Mesenchymal stem cell (in vitro differentiated cells and primary cell): ENCODE results near the gene LMF1.

Source experiments
- DNase-seq: peaks from one replicate; pipeline ENCODE4 v3.0.0-alpha.2; 2013
- H2AFZ ChIP-seq: one replicate; pipeline ENCODE4 v1.6.1; 2013; ENCODE audit warnings: low read depth, mild to moderate bottlenecking, control low read depth, inconsistent platforms, low read length, moderate library complexity
- H2AK5ac ChIP-seq: 2 replicates; pipeline ENCODE4 v1.6.1; 2013; ENCODE audit warnings: low read length, moderate library complexity, mild to moderate bottlenecking, inconsistent platforms; ENCODE audit not compliant: severe bottlenecking
- H2BK120ac ChIP-seq: one replicate; pipeline ENCODE4 v1.6.1; 2013; ENCODE audit warnings: low read depth, mild to moderate bottlenecking, inconsistent platforms, low read length, moderate library complexity
- H2BK12ac ChIP-seq, 2 experiments: one replicate each; pipeline ENCODE4 v1.6.1; 2013; ENCODE audit warnings: inconsistent platforms in 2 of 2, low read length in 2 of 2, mild to moderate bottlenecking in 2 of 2, moderate library complexity in 2 of 2, control low read depth in 1 of 2
- H2BK15ac ChIP-seq: one replicate; pipeline ENCODE4 v1.6.1; 2013; ENCODE audit warnings: mild to moderate bottlenecking, low read depth, inconsistent platforms; ENCODE audit not compliant: poor library complexity, severe bottlenecking
- H2BK5ac ChIP-seq: 2 replicates; pipeline ENCODE4 v1.6.1; 2013; ENCODE audit warnings: low read depth, mild to moderate bottlenecking, low read length, control low read depth, inconsistent platforms; ENCODE audit not compliant: poor library complexity, severe bottlenecking
- H3K14ac ChIP-seq, 2 experiments: one replicate each; pipeline ENCODE4 v1.6.1; 2013; ENCODE audit warnings: inconsistent platforms in 2 of 2, low read length in 2 of 2, control low read depth in 1 of 2, mild to moderate bottlenecking in 1 of 2, moderate library complexity in 1 of 2
- H3K18ac ChIP-seq, 2 experiments: one replicate each; pipeline ENCODE4 v1.6.1; 2013; ENCODE audit warnings: inconsistent platforms in 2 of 2, low read length in 2 of 2, control low read depth in 1 of 2, low read depth in 1 of 2, mild to moderate bottlenecking in 1 of 2
- H3K23ac ChIP-seq, 2 experiments: one replicate each; pipeline ENCODE4 v1.6.1; 2013; ENCODE audit warnings: inconsistent platforms in 2 of 2, low read length in 2 of 2, mild to moderate bottlenecking in 2 of 2, moderate library complexity in 2 of 2, control low read depth in 1 of 2
- H3K27ac ChIP-seq: 2 replicates; pipeline ENCODE4 v1.5.1; 2013; ENCODE audit warnings: mild to moderate bottlenecking, moderate library complexity, low read length, control low read depth, inconsistent platforms; ENCODE audit not compliant: poor library complexity, severe bottlenecking
- H3K27me3 ChIP-seq, 2 experiments: 2 replicates each; pipeline versions ENCODE4 v1.6.1 to v1.7.0; 2013; ENCODE audit warnings: low read length in 2 of 2, mild to moderate bottlenecking in 2 of 2, moderate library complexity in 2 of 2, control low read depth in 1 of 2, inconsistent platforms in 1 of 2; ENCODE audit not compliant: control insufficient read depth in 1 of 2, insufficient read depth in 1 of 2
- H3K36me3 ChIP-seq, 2 experiments: 2 replicates each; pipeline versions ENCODE4 v1.6.1 to v1.7.0; 2013; ENCODE audit warnings: low read length in 2 of 2, control low read depth in 1 of 2, inconsistent platforms in 1 of 2, low read depth in 1 of 2, mild to moderate bottlenecking in 1 of 2; ENCODE audit not compliant: insufficient read depth in 2 of 2, control insufficient read depth in 1 of 2
- H3K4ac ChIP-seq, 2 experiments: one replicate each; pipeline ENCODE4 v1.6.1; 2013; ENCODE audit warnings: inconsistent platforms in 2 of 2, low read length in 2 of 2, mild to moderate bottlenecking in 2 of 2, moderate library complexity in 2 of 2, control low read depth in 1 of 2, low read depth in 1 of 2
- H3K4me1 ChIP-seq: 2 replicates; pipeline ENCODE4 v1.6.1; 2013; ENCODE audit warnings: low read depth, low read length, control low read depth; ENCODE audit not compliant: control insufficient read depth, insufficient read depth
- H3K4me2 ChIP-seq: 2 replicates; pipeline ENCODE4 v1.6.1; 2013; ENCODE audit warnings: low read length, mild to moderate bottlenecking, inconsistent platforms; ENCODE audit not compliant: poor library complexity, severe bottlenecking
- H3K4me3 ChIP-seq, 2 experiments: 2 replicates each; pipeline versions ENCODE4 v1.5.1 to v1.7.0; 2013; ENCODE audit warnings: low read length in 2 of 2, mild to moderate bottlenecking in 2 of 2, control low read depth in 1 of 2, low read depth in 1 of 2; ENCODE audit not compliant: insufficient read depth in 1 of 2
- H3K79me1 ChIP-seq: replicated peaks from 2 replicates; pipeline ENCODE4 v1.6.1; 2013; ENCODE audit warnings: mild to moderate bottlenecking, control low read depth, low read length, inconsistent platforms; ENCODE audit not compliant: poor library complexity, severe bottlenecking
- H3K9ac ChIP-seq: 2 replicates; pipeline ENCODE4 v1.7.0; 2013; ENCODE audit warnings: mild to moderate bottlenecking, low read length, moderate library complexity
- H3K9me3 ChIP-seq: 2 replicates; pipeline ENCODE4 v1.7.0; 2013; ENCODE audit warnings: mild to moderate bottlenecking, low read length; ENCODE audit not compliant: control insufficient read depth
- H4K8ac ChIP-seq: one replicate; pipeline ENCODE4 v1.6.1; 2013; ENCODE audit warnings: inconsistent platforms, mild to moderate bottlenecking, low read length, moderate library complexity
- H4K91ac ChIP-seq: one replicate; pipeline ENCODE4 v1.6.1; 2013; ENCODE audit warnings: mild to moderate bottlenecking, low read length, inconsistent platforms
- WGBS: methylation state at CpG from one replicate; pipeline ENCODE4 v1.1.7; 2013; ENCODE audit warnings: mixed read lengths; 5-methylcytosine and 5-hydroxymethylcytosine counted together

The LMF1 gene

DNA sequence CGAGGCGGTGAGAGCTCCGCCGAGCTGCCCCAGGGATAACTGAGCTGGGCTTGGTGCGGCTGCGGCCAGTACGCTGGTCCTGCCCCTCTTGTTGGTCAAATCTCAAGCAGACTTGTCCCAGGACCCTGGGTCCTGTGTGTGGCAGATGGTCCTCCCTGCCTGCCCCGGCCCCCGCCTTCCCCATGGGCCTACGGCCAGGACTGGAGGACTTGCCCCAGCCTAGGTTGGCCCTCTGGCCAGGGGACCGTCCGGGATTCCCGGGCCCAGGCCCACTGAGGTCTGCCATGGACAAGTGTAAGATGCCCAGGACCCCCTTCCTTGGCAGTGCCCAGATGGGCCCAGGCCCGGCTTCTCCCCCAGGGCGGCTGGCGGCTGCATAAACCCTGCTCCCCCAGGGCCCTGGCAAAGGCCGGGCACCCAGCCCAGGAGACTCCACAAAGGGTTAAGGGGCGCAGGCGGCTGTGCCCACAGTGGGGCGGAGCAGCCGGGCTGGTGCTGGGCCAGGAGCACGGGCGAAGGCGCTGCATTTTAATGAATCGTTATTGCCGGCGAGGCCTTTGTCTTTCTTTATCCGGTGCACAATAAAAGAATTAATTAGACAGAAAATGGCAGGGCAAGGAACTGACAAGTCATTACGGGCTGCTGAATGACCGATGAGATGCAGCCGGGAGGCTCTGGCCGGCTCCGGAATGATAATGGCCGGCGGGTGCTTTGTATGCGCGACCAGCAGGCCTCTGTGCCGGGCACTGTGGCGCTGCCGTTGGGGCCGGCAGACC, 19.9 kb upstream of the LMF1 start:
- no peak overlapping the region for H3K18ac ChIP-seq
- H3K4me3 ChIP-seq = no peak overlapping the region
- no peak overlapping the region for H2AFZ ChIP-seq
- peaks cover 17% of the 10 kb centered on the region for H3K9me3 ChIP-seq
- H2AK5ac ChIP-seq = no peak overlapping the region
- H4K91ac ChIP-seq = no peak overlapping the region
- no peak for DNase-seq
- no peak overlapping the region for H3K9ac ChIP-seq
- H2BK5ac ChIP-seq = no peak overlapping the region
- no peak overlapping the region for H3K27ac ChIP-seq
- H3K4me1 ChIP-seq = no peaks in the 10 kb centered on the region
- 90% methylated on average over 41 of the region's 41 CpGs for WGBS
- H3K27me3 ChIP-seq = peaks cover 5 to 62% of the 10 kb centered on the region in 2 experiments
- no peak overlapping the region for H3K4ac ChIP-seq
- no peak overlapping the region for H2BK12ac ChIP-seq
- no peaks in the 10 kb centered on the region for H3K36me3 ChIP-seq
- no peak overlapping the region for H2BK120ac ChIP-seq
- H3K14ac ChIP-seq = no peak overlapping the region
- no peak overlapping the region for H3K4me2 ChIP-seq
- H2BK15ac ChIP-seq = no peak overlapping the region
- H4K8ac ChIP-seq = no peak overlapping the region
- H3K23ac ChIP-seq = no peak overlapping the region
- H3K79me1 ChIP-seq = no peaks in the 10 kb centered on the region

DNA sequence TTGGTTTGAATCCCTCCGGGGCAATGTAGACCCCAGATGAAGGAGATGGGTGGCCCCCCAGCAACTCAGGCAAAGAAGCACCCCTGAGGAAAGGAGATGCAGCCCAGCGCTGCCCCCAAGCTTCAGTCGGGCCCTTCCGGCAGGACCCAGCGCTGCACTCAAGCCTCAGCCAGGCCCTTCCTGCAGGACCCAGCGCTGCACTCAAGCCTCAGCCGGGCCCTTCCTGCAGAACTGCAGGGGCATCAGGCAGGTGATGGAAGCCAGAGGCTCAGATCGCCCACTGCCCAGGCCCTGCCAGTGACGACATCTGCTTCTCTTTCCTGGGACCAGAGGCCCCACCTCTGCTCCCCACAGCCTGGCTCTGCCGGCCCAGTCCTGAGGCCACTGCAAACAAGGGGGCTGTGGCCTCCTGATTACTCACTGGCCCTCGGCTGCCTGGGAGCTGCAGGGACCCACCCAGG, 18.6 kb upstream of the LMF1 start:
- Histone ChIP-seq H4K8ac (no peak overlapping the region), H2BK12ac (no peak overlapping the region), H3K9me3 (peaks cover 3% of the 10 kb centered on the region), H3K18ac (no peak overlapping the region), H2BK5ac (no peak overlapping the region), H3K27me3 (peaks cover 5 to 61% of the 10 kb centered on the region in 2 experiments), H2BK15ac (no peak overlapping the region), H3K23ac (no peak overlapping the region), H2AFZ (no peak overlapping the region), H3K79me1 (no peaks in the 10 kb centered on the region), H2AK5ac (no peak overlapping the region), H2BK120ac (no peak overlapping the region), H3K14ac (no peak overlapping the region), H3K4me2 (no peak overlapping the region), H3K4me3 (no peak overlapping the region), H3K27ac (no peak overlapping the region), H4K91ac (no peak overlapping the region), H3K4ac (no peak overlapping the region), H3K36me3 (no peaks in the 10 kb centered on the region), H3K9ac (no peak overlapping the region), H3K4me1 (no peaks in the 10 kb centered on the region)
- 78% methylated on average over 11 of the region's 11 CpGs for WGBS
- no peak for DNase-seq

DNA sequence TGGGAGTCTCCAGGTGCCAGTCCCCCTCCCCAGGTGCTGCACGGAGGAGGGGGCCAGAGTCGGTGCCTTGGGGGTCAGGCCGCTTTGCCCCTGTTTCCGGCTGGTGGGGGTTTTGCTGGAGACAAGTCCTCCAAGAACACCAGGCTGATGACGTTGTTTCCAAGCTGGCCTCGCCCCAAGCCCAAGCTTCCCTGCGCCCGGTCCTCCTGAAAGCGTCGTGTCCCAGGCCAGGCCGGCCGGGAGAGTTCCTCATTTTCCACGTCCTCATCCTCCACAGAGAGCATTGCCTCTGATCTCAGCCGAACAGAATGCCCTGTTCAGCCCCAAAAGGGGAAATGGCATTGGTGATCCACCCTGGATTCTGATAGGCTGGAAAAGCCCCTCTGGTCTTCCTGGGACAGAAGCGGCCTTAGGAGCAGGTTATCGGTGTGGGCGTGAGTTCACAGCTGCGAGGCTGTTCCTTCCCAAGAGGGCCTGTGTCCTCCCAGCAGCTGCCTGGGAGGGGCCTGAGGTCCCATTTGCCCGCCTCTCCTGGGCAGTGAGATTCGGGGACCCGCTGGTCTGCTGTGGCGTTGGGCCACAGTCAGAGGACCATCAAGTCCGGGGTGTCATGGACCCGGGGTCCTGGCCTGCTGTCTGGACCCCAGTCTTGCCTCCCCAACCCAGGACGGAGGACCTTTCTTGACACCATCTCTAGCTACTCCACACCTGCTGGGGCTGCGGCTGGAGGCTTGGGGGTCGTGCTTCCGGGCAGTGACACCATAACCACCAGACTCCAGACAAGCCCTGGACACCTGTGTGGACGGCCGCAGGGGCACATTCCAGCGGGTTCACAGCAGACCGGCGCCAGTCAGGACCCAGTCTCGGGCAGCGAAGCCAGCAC, 17.9 kb upstream of the LMF1 start:
- 86% methylated on average over 35 of the region's 35 CpGs for WGBS
- no peak overlapping the region for H2BK12ac ChIP-seq
- no peak overlapping the region for H3K23ac ChIP-seq
- no peak overlapping the region for H3K4me2 ChIP-seq
- H2BK15ac ChIP-seq = no peak overlapping the region
- no peak overlapping the region for H3K14ac ChIP-seq
- no peak overlapping the region for H3K4ac ChIP-seq
- no peak overlapping the region for H3K27ac ChIP-seq
- H4K91ac ChIP-seq = no peak overlapping the region
- H2BK120ac ChIP-seq = no peak overlapping the region
- H2BK5ac ChIP-seq = no peak overlapping the region
- H3K79me1 ChIP-seq = no peaks in the 10 kb centered on the region
- no peak for DNase-seq
- H3K18ac ChIP-seq = no peak overlapping the region
- H3K4me3 ChIP-seq = no peak overlapping the region
- no peaks in the 10 kb centered on the region for H3K4me1 ChIP-seq
- H3K9me3 ChIP-seq = peaks cover 2% of the 10 kb centered on the region
- no peaks in the 10 kb centered on the region for H3K36me3 ChIP-seq
- no peak overlapping the region for H2AFZ ChIP-seq
- no peak overlapping the region for H2AK5ac ChIP-seq
- no peak overlapping the region for H4K8ac ChIP-seq
- H3K27me3 ChIP-seq = peaks cover 5 to 65% of the 10 kb centered on the region in 2 experiments
- H3K9ac ChIP-seq = no peak overlapping the region

DNA sequence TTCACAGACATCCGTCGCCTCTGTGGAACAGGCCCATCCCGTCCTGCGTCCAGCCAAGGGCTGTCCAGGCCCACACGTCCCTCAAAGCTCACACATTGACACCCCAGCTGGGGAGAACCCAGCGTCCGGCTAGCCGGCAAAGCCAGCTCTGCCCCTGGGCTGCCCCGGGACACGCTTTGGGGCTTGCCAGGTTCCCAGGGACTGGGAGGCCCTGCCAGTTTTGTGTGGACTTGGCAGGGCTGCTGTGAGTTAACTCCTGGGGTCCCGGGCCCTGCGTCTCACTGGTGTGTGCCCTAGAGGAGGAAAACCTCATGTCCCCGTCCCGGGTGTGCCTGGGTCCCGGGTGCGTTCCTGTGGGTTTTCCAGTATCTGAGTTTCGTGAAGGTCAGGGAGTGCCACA, 17.1 kb upstream of the LMF1 start:
- no peak overlapping the region for H3K14ac ChIP-seq
- H2BK15ac ChIP-seq = no peak overlapping the region
- H2AK5ac ChIP-seq = no peak overlapping the region
- H3K23ac ChIP-seq = no peak overlapping the region
- no peak for DNase-seq
- H3K4me3 ChIP-seq = no peak overlapping the region
- no peak overlapping the region for H4K91ac ChIP-seq
- no peaks in the 10 kb centered on the region for H3K79me1 ChIP-seq
- no peak overlapping the region for H3K9ac ChIP-seq
- no peak overlapping the region for H2BK5ac ChIP-seq
- H4K8ac ChIP-seq = no peak overlapping the region
- no peaks in the 10 kb centered on the region for H3K36me3 ChIP-seq
- no peak overlapping the region for H2BK120ac ChIP-seq
- no peak overlapping the region for H3K4ac ChIP-seq
- 96% methylated on average over 17 of the region's 17 CpGs for WGBS
- no peak overlapping the region for H2BK12ac ChIP-seq
- no peaks in the 10 kb centered on the region for H3K4me1 ChIP-seq
- H3K18ac ChIP-seq = no peak overlapping the region
- no peaks in the 10 kb centered on the region for H3K9me3 ChIP-seq
- H3K27me3 ChIP-seq = peaks cover 9 to 74% of the 10 kb centered on the region in 2 experiments
- H3K4me2 ChIP-seq = no peak overlapping the region
- H2AFZ ChIP-seq = no peak overlapping the region
- no peak overlapping the region for H3K27ac ChIP-seq
